HG03378 (cell line): ENCODE results near the gene CDH23.
"Not testable (repeated sequence)": the region's sequence is repeated elsewhere in the genome, so short reads cannot be mapped to it uniquely, and the experiment has no call there.

Experiments used
- ATAC-seq: cut with Tn5 transposase; IDR thresholded peaks from one replicate; pipeline ENCODE4 v1.9.1; 2021; ENCODE audit warnings: mild to moderate bottlenecking, moderate library complexity; ENCODE audit not compliant: unreplicated experiment

The CDH23 gene

DNA sequence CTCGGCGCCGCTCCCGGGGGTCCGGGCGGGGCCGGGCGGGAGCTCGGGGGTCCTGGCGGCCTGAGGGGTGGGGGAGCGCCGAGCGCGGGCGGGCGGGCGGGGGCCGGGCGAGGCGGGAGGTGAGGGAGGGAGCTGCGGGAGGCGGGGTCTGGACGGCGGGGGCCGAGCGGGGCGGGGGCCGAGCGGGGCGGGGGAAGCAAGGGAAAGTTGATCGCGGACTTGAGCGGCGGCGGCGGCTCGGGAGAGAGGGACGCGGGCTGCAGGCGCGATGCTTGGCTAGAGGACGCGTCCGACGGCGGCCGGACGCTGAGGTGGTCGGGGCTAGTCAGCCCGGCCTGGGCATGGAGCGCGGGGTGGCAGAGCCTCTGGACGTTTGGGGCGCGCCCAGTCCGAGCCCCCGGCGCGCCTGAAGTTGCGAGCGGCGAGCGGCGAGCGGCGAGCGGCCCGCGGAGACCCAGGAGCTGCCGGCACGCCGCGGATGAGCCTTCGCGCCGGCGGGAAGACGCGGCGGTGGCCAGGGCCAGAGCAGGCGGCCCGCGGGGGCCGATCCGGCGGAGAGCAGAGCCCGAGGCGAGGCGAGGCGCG, at the start of gene CDH23:
TSS of gene CDH23 (plus strand) at position 210 of the 585 bp plus-strand sequence. CDS start 42,912 bp downstream, outside the sequence.
- ATAC-seq = no peak

- no peak for ATAC-seq
Measured at GRCh38 chr10:71347587-71348395, 48.9 kb upstream of the CDH23 start.

- ATAC-seq = no peak
Measured at GRCh38 chr10:71348850-71349249, 47.9 kb upstream of the CDH23 start.

DNA sequence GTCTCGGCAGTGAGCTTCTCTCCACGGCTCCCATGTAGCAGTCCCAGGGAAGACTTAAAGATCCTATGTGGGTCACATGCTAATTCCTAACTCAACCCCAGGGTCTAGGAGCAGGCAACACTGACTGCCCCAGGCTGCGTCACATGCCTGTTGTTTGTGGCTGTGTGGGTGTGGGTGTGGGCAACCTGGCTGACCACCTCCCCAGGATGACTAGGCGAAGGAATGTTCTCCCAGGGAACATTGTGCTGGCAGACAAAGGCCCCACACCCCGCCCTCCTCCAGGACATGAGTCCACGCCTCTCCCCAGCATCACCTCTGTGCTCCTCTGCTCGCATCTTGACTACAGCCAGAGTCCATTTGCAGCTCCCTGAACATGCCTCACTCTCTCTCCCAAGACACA, 47.3 kb upstream of the CDH23 start:
- ATAC-seq = no peak

GRCh38 chr10:71351087-71351486, 45.6 kb upstream of the CDH23 start:
- ATAC-seq = no peak

DNA sequence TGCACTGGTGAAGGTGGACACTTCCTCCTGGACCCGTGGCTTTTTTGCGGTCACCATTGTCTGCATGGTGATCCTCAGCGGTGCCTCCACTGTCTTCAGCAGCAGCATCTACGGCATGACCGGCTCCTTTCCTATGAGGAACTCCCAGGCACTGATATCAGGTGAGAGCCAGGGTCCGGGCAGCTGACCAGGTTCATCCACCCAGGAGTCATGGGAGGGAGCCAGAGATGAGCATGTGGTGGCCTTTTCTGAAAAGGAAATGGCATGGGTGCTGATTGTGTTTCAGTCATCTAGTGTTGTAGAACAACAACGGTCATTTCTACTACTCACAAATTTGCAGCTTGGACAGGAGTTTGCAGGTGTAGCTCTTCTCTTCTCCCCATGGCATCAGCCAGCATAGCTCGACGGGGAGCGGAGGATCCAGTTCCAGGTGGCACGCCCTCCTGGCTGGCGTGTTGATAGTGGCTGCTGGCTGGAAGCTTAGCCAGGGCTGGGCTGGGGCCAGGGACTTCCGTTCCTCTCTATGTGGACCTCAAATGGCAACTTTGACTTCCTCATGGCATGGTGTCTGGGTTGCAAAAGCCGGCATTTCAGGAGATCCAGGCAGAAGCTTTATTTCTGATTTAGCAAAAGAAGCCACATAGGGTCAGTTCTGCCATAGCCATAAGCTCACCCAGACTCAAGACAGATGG, 44.9 kb upstream of the CDH23 start:
- ATAC-seq = no peak

DNA sequence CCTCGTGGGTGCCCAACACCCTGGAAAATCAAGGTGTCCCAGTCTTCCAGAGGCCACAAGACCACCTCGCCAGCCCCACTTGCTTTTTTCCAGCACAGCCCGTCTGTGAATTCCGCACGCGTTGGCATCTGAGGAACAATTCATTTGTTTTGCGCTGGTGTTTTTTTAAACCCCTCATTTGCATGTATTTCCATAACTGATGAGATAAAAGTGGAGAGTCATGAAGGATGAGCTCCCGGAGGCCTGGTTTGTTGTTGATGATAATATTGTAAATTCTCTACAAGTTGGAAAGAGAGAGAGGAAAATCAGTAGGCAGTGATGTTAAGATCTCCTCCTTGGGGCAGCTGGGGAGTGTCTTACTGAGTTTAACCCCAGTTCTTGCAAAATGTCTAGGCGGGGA, 43.1 kb upstream of the CDH23 start:
- ATAC-seq = no peak

DNA sequence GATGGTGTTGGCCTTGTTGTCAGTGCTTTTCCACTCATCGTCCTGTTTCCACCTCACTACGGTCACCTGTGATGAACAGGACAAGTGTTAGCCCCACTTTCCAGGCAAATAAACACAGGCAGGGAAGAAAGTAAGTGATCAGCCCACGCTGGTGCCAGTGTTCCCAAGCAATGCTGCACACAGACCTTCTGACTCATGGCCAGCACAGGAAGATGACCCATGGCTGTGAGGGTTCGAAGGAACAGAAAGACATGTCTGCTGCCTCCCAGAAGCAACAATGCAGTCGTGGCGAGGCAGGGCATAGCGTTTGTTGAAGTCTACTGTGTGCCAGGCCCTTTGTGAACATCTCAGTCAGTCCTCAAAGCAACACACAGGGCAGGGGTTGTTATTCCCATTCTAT, 41.9 kb upstream of the CDH23 start:
- no peak for ATAC-seq

DNA sequence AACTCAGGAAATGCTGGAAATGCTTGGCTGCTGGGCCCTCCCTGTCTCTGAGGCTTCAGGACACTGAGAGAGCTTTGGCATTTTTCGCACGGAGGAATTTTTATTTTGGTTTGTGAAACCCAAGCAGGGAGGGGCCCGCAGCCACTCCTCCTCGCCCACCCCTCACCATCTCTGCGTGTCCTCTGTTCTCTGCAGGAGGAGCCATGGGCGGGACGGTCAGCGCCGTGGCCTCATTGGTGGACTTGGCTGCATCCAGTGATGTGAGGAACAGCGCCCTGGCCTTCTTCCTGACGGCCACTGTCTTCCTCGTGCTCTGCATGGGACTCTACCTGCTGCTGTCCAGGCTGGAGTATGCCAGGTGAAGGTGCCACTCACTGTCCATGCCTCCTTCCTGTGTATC, 40.8 kb upstream of the CDH23 start:
- ATAC-seq = no peak

GRCh38 chr10:71357792-71358265, 38.9 kb upstream of the CDH23 start:
- ATAC-seq = no peak

GRCh38 chr10:71358277-71358676, 38.4 kb upstream of the CDH23 start:
- no peak for ATAC-seq

GRCh38 chr10:71358906-71359305, 37.8 kb upstream of the CDH23 start:
- ATAC-seq = not testable (repeated sequence)

GRCh38 chr10:71359364-71360046, 37.2 kb upstream of the CDH23 start:
- ATAC-seq = no peak

- no peak for ATAC-seq
Measured at GRCh38 chr10:71360735-71361134, 36.0 kb upstream of the CDH23 start.

- no peak for ATAC-seq
Measured at GRCh38 chr10:71361581-71361980, 35.1 kb upstream of the CDH23 start.

GRCh38 chr10:71362141-71362540, 34.6 kb upstream of the CDH23 start:
- ATAC-seq = no peak

GRCh38 chr10:71363936-71364335, 32.8 kb upstream of the CDH23 start:
- no peak for ATAC-seq

DNA sequence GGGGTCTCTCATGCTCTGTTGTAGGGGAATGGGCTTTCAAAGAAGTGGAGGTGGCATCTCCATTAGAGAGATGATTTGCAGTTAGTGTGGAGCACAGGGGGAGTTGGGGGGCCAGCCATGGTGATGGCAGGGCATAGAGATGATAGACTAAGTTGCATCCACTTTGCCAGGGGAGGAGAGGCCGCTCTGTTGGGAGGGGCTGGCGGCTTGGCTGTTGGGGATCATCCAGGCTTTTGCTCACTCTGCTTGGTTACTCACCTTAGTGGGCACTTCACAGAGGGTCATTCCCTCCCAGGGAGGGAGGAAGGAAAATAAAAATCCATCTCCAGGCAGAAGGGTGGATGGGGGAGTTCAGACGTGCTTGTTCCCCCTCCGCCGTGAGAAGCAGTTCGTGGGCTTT, 31.4 kb upstream of the CDH23 start:
- ATAC-seq = no peak

- no peak for ATAC-seq
Measured at GRCh38 chr10:71366690-71367089, 30.0 kb upstream of the CDH23 start.

DNA sequence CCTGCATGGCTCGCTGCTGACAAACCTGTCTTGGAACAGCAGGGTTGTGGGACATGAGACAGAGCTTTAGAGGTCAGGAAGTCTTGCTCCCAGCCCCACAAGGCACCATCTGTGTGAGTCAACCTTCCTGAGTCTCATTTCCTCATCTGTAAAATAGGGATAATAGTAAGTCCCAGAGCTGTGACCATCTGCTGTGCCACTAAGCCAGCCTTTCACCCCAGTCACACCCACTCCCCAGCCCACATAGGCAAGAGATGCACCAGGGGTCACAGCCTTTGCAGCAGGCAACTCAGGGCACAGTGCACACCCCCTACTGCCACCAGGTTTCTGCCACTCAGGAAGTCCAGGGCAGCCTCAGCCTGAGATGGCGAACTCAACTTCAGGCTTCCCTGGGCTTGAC, 29.4 kb upstream of the CDH23 start:
- no peak for ATAC-seq

- ATAC-seq = no peak
Measured at GRCh38 chr10:71368176-71368575, 28.5 kb upstream of the CDH23 start.
